Hepatocyte (in vitro differentiated cells): ENCODE results near the gene SPA17. TPM values are rescaled to one million over a fixed set of nuclear protein-coding genes. Genes with fewer than 3 reads are reported as not detected.

Experiments
- DNase-seq: peaks from one replicate; pipeline ENCODE4 v3.0.0-alpha.2; 2016; ENCODE audit warnings: low spot score
- H2AFZ ChIP-seq: fragments of 200-600 bp; sonication (generic); 2 replicates; pipeline ENCODE4 v1.6.0; 2016; ENCODE audit warnings: antibody characterized with exemption, mild to moderate bottlenecking
- H3K27ac ChIP-seq: fragments of 200-600 bp; sonication (generic); 2 replicates; pipeline ENCODE4 v1.5.1; 2016; ENCODE audit warnings: mild to moderate bottlenecking
- H3K27me3 ChIP-seq: fragments of 200-600 bp; sonication (generic); 2 replicates; pipeline ENCODE4 v1.6.1; 2016
- H3K36me3 ChIP-seq: fragments of 200-600 bp; sonication (generic); replicated peaks from 2 replicates; pipeline ENCODE4 v1.5.1; 2016; ENCODE audit warnings: low read depth; ENCODE audit not compliant: insufficient read depth
- H3K4me1 ChIP-seq: fragments of 200-600 bp; sonication (generic); 2 replicates; pipeline ENCODE4 v1.5.1; 2016; ENCODE audit warnings: mild to moderate bottlenecking, moderate library complexity; ENCODE audit not compliant: insufficient read depth
- H3K4me2 ChIP-seq: fragments of 200-600 bp; sonication (generic); 2 replicates; pipeline ENCODE4 v1.6.0; 2016
- H3K4me3 ChIP-seq: fragments of 200-600 bp; sonication (generic); 2 replicates; pipeline ENCODE4 v1.5.1; 2016; ENCODE audit warnings: mild to moderate bottlenecking
- H3K79me2 ChIP-seq: fragments of 200-600 bp; sonication (generic); 2 replicates; pipeline ENCODE4 v1.6.0; 2017; ENCODE audit warnings: mild to moderate bottlenecking
- H3K9me2 ChIP-seq: fragments of 200-600 bp; sonication (generic); replicated peaks from 2 replicates; pipeline ENCODE4 v1.6.0; 2017; ENCODE audit warnings: mild to moderate bottlenecking; ENCODE audit not compliant: insufficient read depth
- H3K9me3 ChIP-seq: fragments of 200-600 bp; sonication (generic); 2 replicates; pipeline ENCODE4 v1.5.1; 2016; ENCODE audit warnings: low read depth, mild to moderate bottlenecking
- H4K20me1 ChIP-seq: fragments of 200-600 bp; sonication (generic); 2 replicates; pipeline ENCODE4 v1.6.0; 2016; ENCODE audit warnings: mild to moderate bottlenecking; ENCODE audit not compliant: insufficient read depth, poor library complexity, severe bottlenecking
- CTCF ChIP-seq: fragments of 200-600 bp; sonication (generic); IDR thresholded peaks from 2 replicates; pipeline ENCODE4 v1.5.1; 2016; ENCODE audit warnings: antibody characterized with exemption, mild to moderate bottlenecking; ENCODE audit not compliant: poor library complexity
- EZH2 ChIP-seq: fragments of 200-600 bp; sonication (generic); IDR thresholded peaks from 2 replicates; pipeline ENCODE4 v1.6.1; 2016; ENCODE audit warnings: antibody characterized with exemption, mild to moderate bottlenecking, borderline replicate concordance
- EZH2phosphoT487 ChIP-seq: fragments of 200-600 bp; sonication (generic); IDR thresholded peaks from one replicate; pipeline ENCODE4 v1.6.1; 2018; ENCODE audit warnings: antibody characterized with exemption, mild to moderate bottlenecking, low read depth, moderate library complexity; ENCODE audit not compliant: unreplicated experiment, severe bottlenecking
- WGBS: methylation state at CpG from one replicate; pipeline ENCODE4 v1.1.6; 2016; ENCODE audit warnings: low lambda C conversion rate; ENCODE audit errors: missing lambda C conversion rate; 5-methylcytosine and 5-hydroxymethylcytosine counted together
- polyA plus RNA-seq: library from polyadenylated mRNA; unstranded; fragments of >200 nt; fragmentation: Nextera tagmentation; extraction: Ambion mirVana; gene quantifications from 2 replicates; pipeline ENCODE4 v1.2.1, GENCODE V29; 2016
- total RNA-seq: library from RNA; depleted of rRNA; stranded (reverse); fragments of >200 nt; gene quantifications from 2 replicates; pipeline ENCODE4 v1.2.3, GENCODE V29; 2014

The SPA17 gene
- total and polyA plus RNA-seq, 2 experiments from 2014 or later, result 3.8 to 7.2 TPM

GRCh38 chr11:124712392-124712791, 38.7 kb downstream of the SPA17 start:
- Histone ChIP-seq H3K4me1 (peaks cover 2% of the 10 kb centered on the region), H3K4me2 (no peak overlapping the region), H3K9me2 (no peaks in the 10 kb centered on the region), H2AFZ (no peak overlapping the region), H3K9me3 (no peaks in the 10 kb centered on the region), H3K36me3 (no peaks in the 10 kb centered on the region), H3K79me2 (no peaks in the 10 kb centered on the region), H3K27ac (no peak overlapping the region), H3K27me3 (peaks cover 19% of the 10 kb centered on the region), H3K4me3 (no peak overlapping the region), H4K20me1 (no peaks in the 10 kb centered on the region)
- WGBS, result 69% methylated on average over 3 of the region's 3 CpGs
- TF ChIP-seq CTCF (no peak), EZH2 (no peak), EZH2phosphoT487 (no peak)
- DNase-seq, result no peak

- H3K79me2 ChIP-seq, result no peaks in the 10 kb centered on the region
- 71% methylated on average over 3 of the region's 3 CpGs for WGBS
- H3K9me3 ChIP-seq, result no peaks in the 10 kb centered on the region
- H3K4me3 ChIP-seq, result no peak overlapping the region
- H3K9me2 ChIP-seq, result no peaks in the 10 kb centered on the region
- no peaks in the 10 kb centered on the region for H3K36me3 ChIP-seq
- no peak for TF ChIP-seq CTCF
- no peak for TF ChIP-seq EZH2phosphoT487
- no peak for TF ChIP-seq EZH2
- H3K27ac ChIP-seq, result no peak overlapping the region
- peaks cover 11% of the 10 kb centered on the region for H3K4me1 ChIP-seq
- no peaks in the 10 kb centered on the region for H4K20me1 ChIP-seq
- H3K4me2 ChIP-seq, result no peak overlapping the region
- H2AFZ ChIP-seq, result no peak overlapping the region
- no peak for DNase-seq
- H3K27me3 ChIP-seq, result peaks cover 60% of the 10 kb centered on the region
Observed at GRCh38 chr11:124716591-124716990, 42.9 kb downstream of the SPA17 start.

- H3K79me2 ChIP-seq, result no peaks in the 10 kb centered on the region
- H3K4me1 ChIP-seq, result peaks cover 11% of the 10 kb centered on the region
- TF ChIP-seq EZH2 (no peak), EZH2phosphoT487 (no peak), CTCF (no peak)
- DNase-seq, result no peak
- no peaks in the 10 kb centered on the region for H4K20me1 ChIP-seq
- no peak overlapping the region for H3K4me3 ChIP-seq
- no peak overlapping the region for H3K27ac ChIP-seq
- H3K36me3 ChIP-seq, result no peaks in the 10 kb centered on the region
- H3K9me2 ChIP-seq, result no peaks in the 10 kb centered on the region
- H2AFZ ChIP-seq, result no peak overlapping the region
- 51% methylated on average over 7 of the region's 7 CpGs for WGBS
- no peaks in the 10 kb centered on the region for H3K9me3 ChIP-seq
- H3K4me2 ChIP-seq, result peak overlapping the region; percentile 98
- peaks cover 68% of the 10 kb centered on the region for H3K27me3 ChIP-seq
Observed at GRCh38 chr11:124717421-124717785, 43.7 kb downstream of the SPA17 start.
